Choroid plexus epithelial cell (primary cell): ENCODE results near the gene LARP4B.

Experiments used
- DNase-seq: peaks from one replicate; pipeline ENCODE4 v3.0.0-alpha.2; 2010; ENCODE audit warnings: low read depth
- H3K4me3 ChIP-seq: 2 replicates; pipeline ENCODE4 v1.5.1; 2011; ENCODE audit warnings: low read depth, mild to moderate bottlenecking, control low read depth, low read length, moderate library complexity
- CTCF ChIP-seq: conservative IDR thresholded peaks from 2 replicates; pipeline ENCODE4 v1.5.1; 2011; ENCODE audit warnings: low read depth, mild to moderate bottlenecking, control low read depth, inconsistent platforms, low read length, moderate library complexity

Gene LARP4B

GRCh38 chr10:972763-973162 is 41.3 kb upstream of the LARP4B start:
- TF ChIP-seq CTCF, result no peak
- no peak overlapping the region for H3K4me3 ChIP-seq
- DNase-seq, result no peak

- no peak for DNase-seq
- no peak for TF ChIP-seq CTCF
- H3K4me3 ChIP-seq, result no peak overlapping the region
These were observed 40.1 kb upstream of the LARP4B start for GRCh38 chr10:971613-972012.

- no peak for TF ChIP-seq CTCF
- DNase-seq, result peak; percentile 32
- H3K4me3 ChIP-seq, result no peak overlapping the region
These were observed 39.6 kb upstream of the LARP4B start for GRCh38 chr10:971150-971542.

GRCh38 chr10:970311-971149 is 39.0 kb upstream of the LARP4B start:
- no peak for TF ChIP-seq CTCF
- peak; percentile 32 for DNase-seq
- H3K4me3 ChIP-seq, result no peak overlapping the region

GRCh38 chr10:969473-970150 is 38.1 kb upstream of the LARP4B start:
- no peak for DNase-seq
- TF ChIP-seq CTCF, result no peak
- H3K4me3 ChIP-seq, result no peak overlapping the region

- DNase-seq, result no peak
- no peak overlapping the region for H3K4me3 ChIP-seq
- no peak for TF ChIP-seq CTCF
These were observed 37.2 kb upstream of the LARP4B start for GRCh38 chr10:968546-969199.
